CD4-positive, alpha-beta T cell (primary cell): ENCODE measurements around the gene YIPF4. TPM values are rescaled to one million over a fixed set of nuclear protein-coding genes. Genes with fewer than 3 reads are reported as not detected.
A peak's percentile ranks its signal among the peaks of the same experiment; 100 is the strongest.

Experiments used
- ATAC-seq: fragments of 200-7000 bp; cut with Tn5 transposase; one replicate; pipeline ENCODE4 v1.10.0; 2022; ENCODE audit warnings: mild to moderate bottlenecking; ENCODE audit not compliant: poor library complexity
- CTCF ChIA-PET: fragments of 350-600 bp; sonication (Branson Sonifier 250); formaldehyde crosslinking; loops from one replicate; lab custom pipeline; 2021; ENCODE audit warnings: antibody characterized with exemption, inconsistent platforms; lab: Charles Lee
- POLR2A ChIA-PET: fragments of 350-600 bp; sonication (Branson Sonifier 250); formaldehyde crosslinking; loops from one replicate; lab custom pipeline; 2021; ENCODE audit warnings: antibody characterized with exemption, inconsistent platforms; lab: Charles Lee
- DNase-seq, 14 experiments: peaks; one replicate each; pipeline ENCODE4 v3.0.0-alpha.2; 2013 to 2020; ENCODE audit warnings: mixed read lengths in 2 of 14
- H3K27ac ChIP-seq, 2 donors: one replicate each; pipeline versions ENCODE4 v1.5.1 to v1.7.0; 2013; ENCODE audit warnings: low read length in 2 of 2, low read depth in 1 of 2, mild to moderate bottlenecking in 1 of 2
- H3K27me3 ChIP-seq, 2 experiments: 1 replicate in 1 of 2; 2 replicates in 1 of 2; pipeline versions ENCODE4 v1.6.1 to v1.7.0; 2013; ENCODE audit warnings: low read length in 2 of 2, control low read depth in 1 of 2, mild to moderate bottlenecking in 1 of 2, moderate library complexity in 1 of 2; ENCODE audit not compliant: insufficient read depth in 2 of 2, control insufficient read depth in 1 of 2
- H3K36me3 ChIP-seq: one replicate; pipeline ENCODE4 v1.6.1; 2013; ENCODE audit warnings: low read length, control low read depth; ENCODE audit not compliant: insufficient read depth
- H3K4me1 ChIP-seq: one replicate; pipeline ENCODE4 v1.6.1; 2013; ENCODE audit warnings: low read length, control low read depth; ENCODE audit not compliant: insufficient read depth
- H3K4me3 ChIP-seq: one replicate; pipeline ENCODE4 v1.5.1; 2013; ENCODE audit warnings: mild to moderate bottlenecking, low read length, moderate library complexity
- H3K9me3 ChIP-seq, 2 experiments: 1 replicate in 1 of 2; 2 replicates in 1 of 2; pipeline versions ENCODE4 v1.6.1 to v1.7.0; 2013; ENCODE audit warnings: low read length in 2 of 2, mild to moderate bottlenecking in 2 of 2, control low read depth in 1 of 2, moderate library complexity in 1 of 2; ENCODE audit not compliant: control insufficient read depth in 1 of 2, insufficient read depth in 1 of 2
- H3K27ac Mint-ChIP-seq: one replicate; pipeline ENCODE4 v1.8.0; 2020; ENCODE audit warnings: mixed read lengths
- H3K27me3 Mint-ChIP-seq: one replicate; pipeline ENCODE4 v1.8.0; 2021; ENCODE audit warnings: mixed read lengths
- H3K36me3 Mint-ChIP-seq: one replicate; pipeline ENCODE4 v1.8.0; 2021; ENCODE audit warnings: low read depth, mixed read lengths
- H3K4me1 Mint-ChIP-seq: one replicate; pipeline ENCODE4 v1.8.0; 2021; ENCODE audit warnings: low read depth, mixed read lengths
- H3K4me3 Mint-ChIP-seq: one replicate; pipeline ENCODE4 v1.8.0; 2020; ENCODE audit warnings: mild to moderate bottlenecking, mixed read lengths
- H3K9me3 Mint-ChIP-seq: one replicate; pipeline ENCODE4 v1.8.0; 2020; ENCODE audit warnings: mixed read lengths
- intact Hi-C, 2 experiments: fragments of 100-400 bp; cut with DNase I in 1 of 2; cut with micrococcal nuclease in 1 of 2; formaldehyde crosslinking; loops; one replicate each; pipeline versions ENCODE4 v1.15.1 to v1.9.0; 2023 to 2025; cut with DNase I, micrococcal nuclease
- total RNA-seq, 174 experiments: library from RNA in 2 of 174; stranded (reverse) in 2 of 174; gene quantifications; one replicate each; pipeline ENCODE4 v1.2.3 and lab custom pipeline; 2021 to 2026
- TF ChIP-seq, protein P1 (sequence below): fragments of 200-600 bp; IDR thresholded peaks from one replicate; pipeline ENCODE4 v1.8.0; 2022; ENCODE audit warnings: antibody characterized with exemption, mild to moderate bottlenecking

The YIPF4 gene
- total RNA-seq, 2 experiments from 2014 or later, result 7.7 to 9.7 TPM

- POLR2A ChIA-PET, result interaction anchor here (0.8 kb wide), 1 partner anchor 9 kb away, joined by 4 read pairs; no protein-coding TSS in a partner anchor
- H3K9me3 Mint-ChIP-seq, result no peaks in the 10 kb centered on the region
- H3K27me3 Mint-ChIP-seq, result no peaks in the 10 kb centered on the region
- H3K27ac Mint-ChIP-seq, result peak overlapping the region; percentile 81
- intact Hi-C loops, result loop anchor here in 1 of 2 experiments (5.0 kb wide), 3 partner anchors 271 to 1241 kb away; partner anchors contain the start of genes FAM98A, SPAST and TTC27
- H3K4me3 Mint-ChIP-seq, result peak overlapping the region; percentile 82
- H3K4me1 ChIP-seq, result peaks cover 21% of the 10 kb centered on the region
- no peaks in the 10 kb centered on the region for H3K27me3 ChIP-seq
- CTCF ChIA-PET, result no interaction called here
- no peaks in the 10 kb centered on the region for H3K9me3 ChIP-seq
- peak overlapping the region; percentile 97 for H3K4me3 ChIP-seq
- peaks cover 1% of the 10 kb centered on the region for H3K36me3 ChIP-seq
- ATAC-seq (peak; percentile 5), DNase-seq (peak in 2 of 14 experiments; percentile 1 to 18)
- H3K4me1 Mint-ChIP-seq, result peaks cover 36% of the 10 kb centered on the region
- TF ChIP-seq, protein P1, sequence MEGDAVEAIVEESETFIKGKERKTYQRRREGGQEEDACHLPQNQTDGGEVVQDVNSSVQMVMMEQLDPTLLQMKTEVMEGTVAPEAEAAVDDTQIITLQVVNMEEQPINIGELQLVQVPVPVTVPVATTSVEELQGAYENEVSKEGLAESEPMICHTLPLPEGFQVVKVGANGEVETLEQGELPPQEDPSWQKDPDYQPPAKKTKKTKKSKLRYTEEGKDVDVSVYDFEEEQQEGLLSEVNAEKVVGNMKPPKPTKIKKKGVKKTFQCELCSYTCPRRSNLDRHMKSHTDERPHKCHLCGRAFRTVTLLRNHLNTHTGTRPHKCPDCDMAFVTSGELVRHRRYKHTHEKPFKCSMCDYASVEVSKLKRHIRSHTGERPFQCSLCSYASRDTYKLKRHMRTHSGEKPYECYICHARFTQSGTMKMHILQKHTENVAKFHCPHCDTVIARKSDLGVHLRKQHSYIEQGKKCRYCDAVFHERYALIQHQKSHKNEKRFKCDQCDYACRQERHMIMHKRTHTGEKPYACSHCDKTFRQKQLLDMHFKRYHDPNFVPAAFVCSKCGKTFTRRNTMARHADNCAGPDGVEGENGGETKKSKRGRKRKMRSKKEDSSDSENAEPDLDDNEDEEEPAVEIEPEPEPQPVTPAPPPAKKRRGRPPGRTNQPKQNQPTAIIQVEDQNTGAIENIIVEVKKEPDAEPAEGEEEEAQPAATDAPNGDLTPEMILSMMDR, result no peak
- H3K36me3 Mint-ChIP-seq, result peaks cover 27% of the 10 kb centered on the region
- H3K27ac ChIP-seq, result peak overlapping the region; percentile 75 to 87
These were observed 78.4 kb downstream of the YIPF4 start for GRCh38 chr2:32355976-32356680.

- DNase-seq, result peak; percentile 71 to 96 (median 89)
- Histone ChIP-seq H3K4me3 (peak within 1 kb of the TSS; percentile 97), H3K9me3 (no peaks in the 10 kb centered on the region), H3K27ac (peak within 1 kb of the TSS; percentile 75 to 87), H3K27me3 (no peaks in the 10 kb centered on the region), H3K4me1 (peaks cover 23% of the 10 kb centered on the region), H3K36me3 (peaks cover 5% of the 10 kb centered on the region)
- peaks cover 43% of the 10 kb centered on the region for H3K4me1 Mint-ChIP-seq
- H3K9me3 Mint-ChIP-seq, result no peaks in the 10 kb centered on the region
- TF ChIP-seq, protein P1, result no peak
- ChIA-PET CTCF (no interaction called here), POLR2A (interaction anchor here (0.8 kb wide), 1 partner anchor 8 kb away, joined by 4 read pairs; no protein-coding TSS in a partner anchor)
- intact Hi-C loops, result loop anchor here in 1 of 2 experiments (1.0 to 5.0 kb wide), 4 partner anchors 79 to 1241 kb away; partner anchors contain the start of genes FAM98A, SPAST, TTC27 and YIPF4
- no peaks in the 10 kb centered on the region for H3K27me3 Mint-ChIP-seq
- ATAC-seq, result peak; percentile 89
- peaks cover 34% of the 10 kb centered on the region for H3K36me3 Mint-ChIP-seq
- peak within 1 kb of the TSS; percentile 81 for H3K27ac Mint-ChIP-seq
- peak within 1 kb of the TSS; percentile 98 for H3K4me3 Mint-ChIP-seq
These were observed 79.1 kb downstream of the YIPF4 start, which contains the start of gene BIRC6 for GRCh38 chr2:32356681-32357317. TSS of gene BIRC6 (plus strand) at chr2:32357023. CDS start at chr2:32357162, 139 bp downstream.

- TF ChIP-seq, protein P1, result no peak
- Histone ChIP-seq H3K27me3 (no peaks in the 10 kb centered on the region), H3K27ac (peak overlapping the region; percentile 75 to 82), H3K36me3 (peaks cover 5% of the 10 kb centered on the region), H3K4me1 (peaks cover 27% of the 10 kb centered on the region), H3K9me3 (no peaks in the 10 kb centered on the region), H3K4me3 (peak overlapping the region; percentile 97)
- DNase-seq (peak in 10 of 14 experiments; percentile 3 to 47 (median 18)), ATAC-seq (peak; percentile 15)
- Mint-ChIP-seq H3K9me3 (no peaks in the 10 kb centered on the region), H3K27me3 (no peaks in the 10 kb centered on the region), H3K27ac (peak overlapping the region; percentile 81), H3K36me3 (peaks cover 35% of the 10 kb centered on the region), H3K4me3 (peak overlapping the region; percentile 98), H3K4me1 (peaks cover 47% of the 10 kb centered on the region)
- intact Hi-C loops, result loop anchor here in 1 of 2 experiments (1.0 to 5.0 kb wide), 5 partner anchors 80 to 1240 kb away; partner anchors contain the start of genes FAM98A, SPAST, TTC27 and YIPF4
- ChIA-PET POLR2A (interaction anchor here (0.6 to 0.9 kb wide), 2 partner anchors 79 to 270 kb away, joined by 3 read pairs; partner anchors contain the start of gene TTC27), CTCF (interaction anchor here (0.9 kb wide), 1 partner anchor 21 kb away, joined by 3 read pairs; no protein-coding TSS in a partner anchor)
These were observed 79.8 kb downstream of the YIPF4 start for GRCh38 chr2:32357318-32358110.
